Neural progenitor cell (in vitro differentiated cells): Measurements from ENCODE around the gene ACVR1. TPM values are rescaled to one million over a fixed set of nuclear protein-coding genes. Genes with fewer than 3 reads are reported as not detected.

Experiments used
- DNase-seq: peaks from one replicate; pipeline ENCODE4 v3.0.0-alpha.2; 2016; ENCODE audit warnings: low spot score
- H2AFZ ChIP-seq: fragments of 200-600 bp; sonication (generic); replicated peaks from 2 replicates; pipeline ENCODE4 v1.6.1; 2016; ENCODE audit warnings: antibody characterized with exemption
- H3F3A ChIP-seq: fragments of 200-600 bp; sonication (generic); 2 replicates; pipeline ENCODE4 v1.6.1; 2016; ENCODE audit warnings: antibody characterized with exemption, low read depth
- H3K27ac ChIP-seq: fragments of 200-600 bp; sonication (generic); 2 replicates; pipeline ENCODE4 v1.5.1; 2016; ENCODE audit warnings: mild to moderate bottlenecking
- H3K27me3 ChIP-seq: fragments of 200-600 bp; sonication (generic); 2 replicates; pipeline ENCODE4 v1.6.1; 2016; ENCODE audit warnings: mild to moderate bottlenecking, moderate library complexity
- H3K36me3 ChIP-seq: fragments of 200-600 bp; sonication (generic); 2 replicates; pipeline ENCODE4 v1.5.1; 2016
- H3K4me1 ChIP-seq: fragments of 200-600 bp; sonication (generic); 2 replicates; pipeline ENCODE4 v1.6.1; 2016; ENCODE audit warnings: mixed run types
- H3K4me2 ChIP-seq: fragments of 200-600 bp; sonication (generic); 2 replicates; pipeline ENCODE4 v1.6.1; 2016
- H3K4me3 ChIP-seq: fragments of 200-600 bp; sonication (generic); 2 replicates; pipeline ENCODE4 v1.5.1; 2016
- H3K79me2 ChIP-seq: fragments of 200-600 bp; sonication (generic); 2 replicates; pipeline ENCODE4 v1.6.1; 2016; ENCODE audit warnings: low read depth
- H3K9ac ChIP-seq: fragments of 200-600 bp; sonication (generic); 2 replicates; pipeline ENCODE4 v1.6.1; 2016
- H3K9me3 ChIP-seq: fragments of 200-600 bp; sonication (generic); 2 replicates; pipeline ENCODE4 v1.5.1; 2016; ENCODE audit warnings: low read depth
- H4K20me1 ChIP-seq: fragments of 200-600 bp; sonication (generic); 2 replicates; pipeline ENCODE4 v1.6.1; 2016; ENCODE audit warnings: low read depth
- H3K27ac Mint-ChIP-seq: 3 replicates; pipeline ENCODE4 v1.8.0; 2021; ENCODE audit warnings: mixed read lengths
- H3K27me3 Mint-ChIP-seq: 2 replicates; pipeline ENCODE4 v1.8.0; 2022; ENCODE audit warnings: low read depth, mild to moderate bottlenecking, inconsistent platforms, moderate library complexity, mixed read lengths; ENCODE audit not compliant: insufficient read depth
- H3K36me3 Mint-ChIP-seq: 3 replicates; pipeline ENCODE4 v1.8.0; 2021; ENCODE audit warnings: mixed read lengths
- H3K4me1 Mint-ChIP-seq: 3 replicates; pipeline ENCODE4 v1.8.0; 2021; ENCODE audit warnings: mixed read lengths
- H3K4me3 Mint-ChIP-seq: 3 replicates; pipeline ENCODE4 v1.8.0; 2021; ENCODE audit warnings: mild to moderate bottlenecking, moderate library complexity, mixed read lengths
- H3K9me3 Mint-ChIP-seq: 3 replicates; pipeline ENCODE4 v1.8.0; 2020; ENCODE audit warnings: mixed read lengths
- CTCF ChIP-seq: fragments of 200-600 bp; sonication (generic); IDR thresholded peaks from 2 replicates; pipeline ENCODE4 v1.5.1; 2017; ENCODE audit warnings: antibody characterized with exemption, mild to moderate bottlenecking
- EZH2 ChIP-seq: fragments of 200-600 bp; sonication (generic); IDR thresholded peaks from 2 replicates; pipeline ENCODE4 v1.6.1; 2017; ENCODE audit warnings: antibody characterized with exemption, mild to moderate bottlenecking, moderate library complexity
- EZH2phosphoT487 ChIP-seq: fragments of 200-600 bp; sonication (generic); IDR thresholded peaks from 2 replicates; pipeline ENCODE4 v1.6.1; 2017; ENCODE audit warnings: antibody characterized with exemption
- total RNA-seq: library from RNA; depleted of rRNA; stranded (reverse); fragments of >200 nt; gene quantifications from 2 replicates; pipeline ENCODE4 v1.2.3, GENCODE V29; 2015; ENCODE audit warnings: low replicate concordance

ACVR1 gene
- total RNA-seq, 1 donor from 2014 or later = 14.0 TPM

- no peak overlapping the region for H3K4me3 ChIP-seq
- no peaks in the 10 kb centered on the region for H3K79me2 ChIP-seq
- H3K27me3 ChIP-seq = no peaks in the 10 kb centered on the region
- H3K36me3 Mint-ChIP-seq = no peaks in the 10 kb centered on the region
- H3K4me1 Mint-ChIP-seq = peaks cover 5% of the 10 kb centered on the region
- no peak overlapping the region for H3K4me3 Mint-ChIP-seq
- no peaks in the 10 kb centered on the region for H3K9me3 ChIP-seq
- H3F3A ChIP-seq = no peaks in the 10 kb centered on the region
- no peak for DNase-seq
- peaks cover 2% of the 10 kb centered on the region for H3K9me3 Mint-ChIP-seq
- H3K9ac ChIP-seq = no peak overlapping the region
- no peaks in the 10 kb centered on the region for H3K4me1 ChIP-seq
- H3K4me2 ChIP-seq = no peak overlapping the region
- peaks cover 2% of the 10 kb centered on the region for H3K27me3 Mint-ChIP-seq
- TF ChIP-seq CTCF (peak; percentile 47), EZH2 (no peak)
- no peaks in the 10 kb centered on the region for H3K36me3 ChIP-seq
- no peak overlapping the region for H3K27ac Mint-ChIP-seq
- H2AFZ ChIP-seq = no peak overlapping the region
- no peaks in the 10 kb centered on the region for H4K20me1 ChIP-seq
- no peak overlapping the region for H3K27ac ChIP-seq
These were observed 25.2 kb upstream of the ACVR1 start for GRCh38 chr2:157901325-157901724.

- Histone ChIP-seq H3F3A (no peaks in the 10 kb centered on the region), H2AFZ (no peak overlapping the region), H3K4me2 (no peak overlapping the region), H3K4me3 (no peak overlapping the region), H3K9ac (no peak overlapping the region), H3K27ac (no peak overlapping the region), H3K9me3 (no peaks in the 10 kb centered on the region), H3K36me3 (no peaks in the 10 kb centered on the region), H3K4me1 (no peaks in the 10 kb centered on the region), H3K79me2 (no peaks in the 10 kb centered on the region), H4K20me1 (no peaks in the 10 kb centered on the region), H3K27me3 (no peaks in the 10 kb centered on the region)
- Mint-ChIP-seq H3K4me3 (no peak overlapping the region), H3K27ac (no peak overlapping the region), H3K27me3 (peaks cover 2% of the 10 kb centered on the region), H3K9me3 (peaks cover 2% of the 10 kb centered on the region), H3K36me3 (no peaks in the 10 kb centered on the region), H3K4me1 (peaks cover 5% of the 10 kb centered on the region)
- DNase-seq = no peak
- TF ChIP-seq EZH2 = no peak
- TF ChIP-seq CTCF = no peak
- no peak for TF ChIP-seq EZH2phosphoT487
These were observed 24.6 kb upstream of the ACVR1 start for GRCh38 chr2:157900684-157901083.

GRCh38 chr2:157900203-157900602 is 24.1 kb upstream of the ACVR1 start:
- H4K20me1 ChIP-seq = no peaks in the 10 kb centered on the region

More at GRCh38 chr2:157900203-157900602, 24.1 kb upstream of the ACVR1 start:
- no peaks in the 10 kb centered on the region for H3K79me2 ChIP-seq
- H3K36me3 ChIP-seq = no peaks in the 10 kb centered on the region
- no peaks in the 10 kb centered on the region for H3K9me3 ChIP-seq
- no peak overlapping the region for H3K4me3 ChIP-seq
- no peak overlapping the region for H2AFZ ChIP-seq
- DNase-seq = no peak
- H3K27me3 Mint-ChIP-seq = peaks cover 2% of the 10 kb centered on the region
- H3K27ac ChIP-seq = no peak overlapping the region
- no peaks in the 10 kb centered on the region for H3K36me3 Mint-ChIP-seq
- no peak for TF ChIP-seq CTCF
- TF ChIP-seq EZH2phosphoT487 = no peak
- TF ChIP-seq EZH2 = no peak
- no peak overlapping the region for H3K9ac ChIP-seq
- no peaks in the 10 kb centered on the region for H3K27me3 ChIP-seq
- peaks cover 2% of the 10 kb centered on the region for H3K9me3 Mint-ChIP-seq
- no peak overlapping the region for H3K4me3 Mint-ChIP-seq
- H3K4me2 ChIP-seq = no peak overlapping the region
- no peaks in the 10 kb centered on the region for H3K4me1 ChIP-seq
- H3K27ac Mint-ChIP-seq = no peak overlapping the region
- H3F3A ChIP-seq = no peaks in the 10 kb centered on the region
- H3K4me1 Mint-ChIP-seq = peaks cover 5% of the 10 kb centered on the region
